Germinal center (tissue), 1 donor: Measurements from ENCODE around the gene FDXACB1.

Experiments
- DNase-seq: peaks from one replicate; pipeline ENCODE4 v3.0.0; 2012; ENCODE audit warnings: mixed read lengths, low spot score

Gene FDXACB1, protein sequence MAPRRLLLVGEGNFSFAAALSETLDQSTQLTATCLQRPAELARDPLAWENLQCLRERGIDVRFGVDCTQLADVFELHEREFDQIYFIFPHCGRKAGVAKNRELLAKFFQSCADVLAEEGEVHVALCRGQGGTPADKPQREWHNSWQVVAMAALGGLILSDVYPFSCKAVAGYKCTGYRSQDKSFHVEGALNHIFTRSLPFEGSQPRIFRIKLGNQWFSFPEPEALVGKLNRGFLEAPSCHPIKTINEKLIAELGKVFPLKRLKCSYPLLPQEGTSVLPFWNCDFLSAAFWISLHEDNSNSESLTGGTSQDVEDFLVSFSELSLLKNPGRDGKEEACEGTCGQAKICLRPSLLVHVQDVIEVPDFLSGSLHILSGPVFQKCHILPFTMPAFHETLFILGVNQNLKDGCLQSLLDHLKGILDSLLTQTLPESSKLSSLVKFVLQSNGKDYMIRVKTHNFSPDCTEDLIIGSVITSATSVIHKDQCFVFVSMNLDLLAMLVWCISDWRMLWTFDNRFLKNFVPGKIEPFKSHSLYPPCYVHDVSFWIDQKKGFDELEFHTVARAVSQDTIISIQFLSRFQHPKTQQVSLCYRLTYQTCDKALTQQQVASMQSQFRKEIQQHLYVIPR

DNA sequence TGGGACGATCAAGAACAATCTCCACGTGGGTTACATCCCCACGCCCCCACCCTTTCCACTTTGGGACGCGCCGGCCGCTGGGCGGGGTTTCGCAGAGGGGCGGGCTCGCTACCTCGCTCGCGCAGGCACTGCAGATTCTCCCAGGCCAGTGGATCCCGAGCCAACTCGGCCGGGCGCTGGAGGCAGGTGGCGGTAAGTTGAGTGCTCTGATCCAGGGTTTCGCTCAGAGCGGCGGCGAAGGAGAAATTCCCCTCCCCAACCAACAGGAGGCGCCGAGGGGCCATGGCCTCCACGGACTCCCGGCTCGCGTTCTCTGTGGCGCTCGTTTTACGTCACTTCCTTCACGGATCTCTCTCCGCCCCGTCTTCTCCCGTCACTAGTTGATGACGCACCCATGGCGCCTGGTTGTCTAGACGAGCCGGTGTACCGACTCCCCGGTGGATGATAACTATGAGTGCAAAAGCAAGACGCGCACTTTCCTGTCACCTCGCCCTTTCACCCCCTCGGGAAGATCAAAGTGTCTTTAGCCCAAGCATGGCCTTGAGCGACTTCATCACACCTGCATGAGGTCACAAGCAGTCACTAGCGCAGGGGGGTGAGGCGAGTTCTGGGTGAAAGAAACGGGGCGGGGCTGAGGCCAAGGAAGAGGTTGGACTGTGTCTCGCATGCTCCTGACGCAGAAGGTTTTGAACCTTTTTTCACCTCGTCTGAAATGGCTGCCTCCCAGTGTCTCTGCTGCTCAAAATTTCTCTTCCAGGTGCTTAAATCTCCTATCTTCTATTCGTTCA, at the start of gene FDXACB1, which contains the start of gene CFAP68:
Gene FDXACB1, minus strand, starts transcription at position 317 of the 788 bp plus-strand sequence. Its CDS starts 33 bp downstream, at position 284.
Gene CFAP68, plus strand, starts transcription at position 693 of the 788 bp plus-strand sequence. Its CDS starts 20 bp downstream, at position 713.
- DNase-seq, result peak; percentile 94

DNA sequence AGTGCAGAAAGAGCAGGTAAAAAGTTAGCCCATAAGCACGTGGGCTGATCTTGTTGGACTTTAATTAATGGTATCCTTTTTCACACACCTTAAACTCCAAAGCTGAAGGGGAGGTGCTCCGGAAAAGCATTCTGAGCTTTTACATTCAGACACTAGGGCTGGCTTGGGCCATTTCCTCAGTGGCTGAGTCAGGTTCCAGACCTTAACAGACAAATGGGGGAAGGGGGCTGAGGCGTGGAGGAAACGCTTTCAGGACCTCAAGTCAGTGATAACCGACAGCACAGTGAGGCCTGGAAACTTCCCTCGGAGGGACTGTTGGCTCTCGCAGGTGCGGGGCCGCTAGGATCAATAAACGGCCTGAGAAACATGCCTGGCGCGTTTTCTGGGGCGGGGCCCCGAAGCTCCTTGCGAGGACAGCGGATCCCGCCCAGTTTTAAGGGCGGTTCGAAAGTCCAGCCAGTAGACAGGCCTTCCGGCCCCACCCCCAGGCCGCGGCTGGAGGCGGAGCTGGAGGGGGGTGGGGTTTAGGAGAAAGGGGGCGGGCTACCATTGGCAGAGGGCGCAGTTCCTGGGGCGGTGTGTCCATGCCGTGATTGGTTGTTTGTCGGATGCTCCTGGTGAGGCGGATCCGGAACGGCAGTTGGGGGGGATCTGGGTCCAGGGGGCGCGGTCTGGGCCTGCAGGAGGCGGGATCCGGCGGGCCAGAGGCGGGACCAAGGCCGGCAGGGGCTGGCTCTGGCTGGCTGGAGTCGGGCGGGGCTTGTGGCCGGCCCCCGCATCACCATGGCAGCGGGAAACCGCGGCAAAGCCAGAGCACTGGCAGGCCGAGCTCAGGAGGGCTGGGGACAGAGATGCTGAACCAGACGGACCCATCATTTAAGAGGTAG, 47.8 kb upstream of the FDXACB1 start:
- DNase-seq, result peak; percentile 99

DNA sequence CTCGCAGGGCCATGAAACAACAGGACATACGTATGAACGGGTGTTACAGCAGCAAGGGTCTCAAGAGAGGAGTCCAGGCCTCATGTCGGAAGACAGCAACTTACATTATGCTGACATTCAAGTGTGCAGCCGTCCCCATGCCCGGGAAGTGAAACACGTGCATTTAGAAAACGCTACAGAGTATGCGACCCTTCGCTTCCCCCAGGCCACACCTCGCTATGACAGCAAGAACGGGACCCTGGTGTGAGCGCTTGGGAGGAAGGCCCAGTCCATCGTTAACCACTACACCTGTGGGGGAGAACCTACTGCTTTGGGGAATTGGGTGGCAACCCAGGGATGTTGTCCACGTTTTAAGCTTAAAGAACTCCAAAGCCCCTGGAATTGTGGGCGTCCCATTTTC, 47.0 kb upstream of the FDXACB1 start:
- no peak for DNase-seq

DNA sequence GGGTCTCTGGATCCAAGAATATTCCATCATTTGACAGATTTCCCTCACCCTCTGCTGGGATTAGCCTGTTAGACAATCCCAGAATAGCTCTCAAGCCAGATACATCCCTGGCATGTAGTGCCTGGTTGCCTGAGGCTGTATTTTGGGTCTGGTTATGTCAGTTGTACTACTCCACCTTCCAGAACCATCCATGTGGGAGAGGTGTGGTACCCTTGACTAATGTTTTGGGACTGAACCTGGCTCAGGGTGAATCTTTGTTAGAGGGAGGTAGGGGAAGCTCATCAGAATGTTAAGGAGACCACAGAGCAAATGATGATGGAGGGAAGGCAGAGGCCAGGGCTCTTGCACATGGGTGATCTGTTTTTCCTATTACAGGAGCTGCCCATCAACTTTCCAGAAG, 45.0 kb upstream of the FDXACB1 start:
- DNase-seq, result no peak

DNA sequence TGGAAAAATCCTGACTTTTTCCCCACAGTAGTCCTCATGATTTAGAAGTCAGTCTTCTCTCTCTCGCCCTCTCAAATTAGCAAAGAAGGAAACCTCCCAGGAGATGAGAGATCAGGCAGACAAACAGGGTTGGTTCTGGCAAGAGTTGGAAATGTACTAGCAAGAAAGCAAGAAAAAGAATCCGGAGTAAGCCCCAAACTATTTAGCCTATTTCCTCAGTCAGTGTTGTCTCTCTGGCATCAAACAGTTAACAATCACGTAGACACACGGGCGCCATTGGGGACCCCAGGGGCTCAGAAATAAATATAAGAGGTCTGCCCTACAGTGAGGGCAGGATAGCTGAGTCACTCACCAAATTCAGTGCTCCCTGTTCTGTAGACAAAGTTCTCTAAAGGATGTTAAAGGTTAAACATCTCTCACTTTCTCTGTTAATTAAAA, 44.4 kb upstream of the FDXACB1 start:
- DNase-seq, result no peak

DNA sequence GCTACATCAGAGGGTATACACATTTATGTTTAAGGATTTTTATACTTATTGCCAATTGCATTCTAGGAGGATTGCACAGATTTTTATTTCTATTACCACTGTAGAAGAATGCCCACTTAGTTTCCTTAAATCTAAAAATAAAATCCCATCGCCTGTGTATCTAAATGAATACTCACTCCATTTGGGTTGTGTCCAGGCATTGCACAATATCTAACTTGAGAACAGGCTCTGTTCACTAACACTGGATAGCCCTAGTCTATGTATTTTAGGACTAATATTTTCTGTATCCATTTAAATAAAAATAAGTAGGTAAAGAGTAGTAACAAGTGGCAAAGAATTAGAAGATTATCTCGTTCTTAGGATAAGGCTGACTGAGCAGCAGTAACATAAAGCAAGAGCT, 43.8 kb upstream of the FDXACB1 start:
- no peak for DNase-seq

DNA sequence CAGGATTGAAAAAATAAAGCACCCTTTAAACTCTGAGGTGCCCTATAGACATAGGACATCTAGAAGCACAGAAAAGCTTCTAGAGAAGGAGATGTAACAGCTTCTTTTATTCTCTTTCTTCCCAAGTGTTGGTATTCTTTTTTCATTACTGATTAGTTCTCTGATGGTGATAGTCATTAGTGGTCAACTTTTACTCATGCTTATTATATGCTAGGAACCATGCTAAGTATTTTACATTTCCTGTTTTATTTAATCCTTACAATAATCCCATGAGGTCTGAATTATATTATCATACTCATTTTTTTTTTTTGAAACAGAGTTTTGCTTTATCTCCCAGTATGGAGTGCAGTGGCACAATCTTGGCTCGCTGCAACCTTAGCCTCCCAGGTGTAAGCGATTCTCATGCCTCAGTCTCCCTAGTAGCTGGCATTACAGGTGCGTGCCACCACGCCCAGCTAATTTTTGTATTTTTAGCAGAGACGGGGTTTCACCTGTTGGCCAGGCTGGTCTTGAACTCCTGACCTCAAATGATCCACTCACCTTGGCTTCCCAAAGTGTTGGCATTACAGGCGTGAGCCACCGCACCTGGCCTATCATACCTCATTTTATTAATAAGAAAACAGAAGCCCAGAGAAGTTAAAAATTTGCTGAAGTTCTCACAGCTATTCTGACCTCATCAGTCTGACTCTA, 42.7 kb upstream of the FDXACB1 start:
- no peak for DNase-seq

DNA sequence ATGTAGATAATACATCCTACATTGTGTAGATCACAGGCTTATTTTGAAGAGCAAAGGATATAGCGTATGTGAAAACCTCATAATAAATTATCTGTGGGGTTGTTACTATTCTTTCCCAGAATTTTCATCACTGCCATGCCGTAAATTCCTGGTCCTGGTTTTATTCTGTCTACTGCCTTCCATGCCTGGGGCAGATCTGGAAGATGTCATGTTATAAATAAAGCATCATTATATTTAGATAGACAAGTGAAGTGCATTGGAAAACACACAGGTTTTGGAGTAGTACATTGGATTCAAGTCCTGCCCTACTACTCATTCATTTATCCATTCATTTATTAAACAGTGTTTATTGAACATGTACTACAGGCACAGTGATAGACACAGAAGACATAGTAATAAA, 41.9 kb upstream of the FDXACB1 start:
- no peak for DNase-seq

DNA sequence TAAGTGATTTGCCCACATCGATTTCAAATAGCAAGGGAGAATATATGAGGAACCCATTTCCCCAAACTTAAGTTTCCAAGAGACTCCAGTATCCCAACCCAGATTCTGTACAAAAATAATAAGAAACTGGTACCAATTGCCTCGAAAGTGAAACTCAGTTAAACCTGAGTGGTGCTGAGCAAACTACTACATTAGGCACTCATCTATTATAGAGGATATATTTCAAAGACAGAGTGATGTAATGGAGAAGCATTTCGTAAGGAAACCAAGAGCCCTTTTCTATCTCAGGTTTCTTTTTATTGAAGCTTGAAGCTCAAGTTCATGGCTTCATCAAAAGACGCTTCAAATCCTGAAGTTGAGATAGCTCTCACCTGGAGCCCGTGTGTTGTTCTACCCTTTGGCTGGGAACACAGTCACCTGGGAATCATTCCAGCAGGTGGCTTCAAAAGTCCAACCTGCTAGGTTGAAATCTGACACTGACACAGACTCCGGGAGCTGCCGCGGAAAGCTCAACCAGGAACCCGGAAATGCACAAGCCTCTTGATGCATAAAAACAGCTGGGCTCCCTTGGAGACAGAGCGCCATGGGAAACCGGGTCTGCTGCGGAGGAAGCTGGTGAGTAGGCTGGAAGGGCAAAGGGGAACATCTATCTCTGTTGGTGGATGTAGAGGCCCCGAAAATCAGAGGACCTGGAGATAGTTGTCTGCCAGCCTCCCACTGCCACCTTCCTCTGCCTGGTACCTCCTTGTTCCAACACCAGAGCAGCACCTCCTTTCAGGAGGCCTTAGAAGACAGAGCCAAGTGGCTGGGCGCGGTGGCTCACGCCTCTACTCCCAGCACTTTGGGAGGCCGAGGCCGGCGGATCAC, 39.7 kb upstream of the FDXACB1 start, which contains the start of gene C11orf52:
Gene C11orf52, plus strand, starts transcription at position 524 of the 867 bp plus-strand sequence. Its CDS starts 60 bp downstream, at position 584.
- DNase-seq, result no peak

DNA sequence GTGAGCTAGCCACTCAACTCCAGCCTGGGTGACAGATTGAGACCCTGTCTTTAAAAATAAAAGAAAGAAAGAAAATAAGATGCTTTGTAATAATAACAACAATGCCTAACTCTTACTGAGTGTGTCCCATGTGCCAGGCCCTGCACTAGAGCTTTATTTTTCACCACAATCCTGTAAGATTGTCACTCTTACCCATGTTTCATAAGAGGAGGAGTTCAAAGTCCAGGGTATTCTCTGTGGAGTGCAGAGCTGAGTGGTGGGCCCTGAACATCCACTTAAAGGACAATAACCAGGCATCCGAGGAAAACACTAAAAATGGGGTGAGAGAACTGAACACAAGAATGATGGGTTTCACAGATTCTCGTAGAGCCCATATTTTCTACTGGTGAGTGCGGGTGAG, 38.8 kb upstream of the FDXACB1 start:
- DNase-seq, result no peak

DNA sequence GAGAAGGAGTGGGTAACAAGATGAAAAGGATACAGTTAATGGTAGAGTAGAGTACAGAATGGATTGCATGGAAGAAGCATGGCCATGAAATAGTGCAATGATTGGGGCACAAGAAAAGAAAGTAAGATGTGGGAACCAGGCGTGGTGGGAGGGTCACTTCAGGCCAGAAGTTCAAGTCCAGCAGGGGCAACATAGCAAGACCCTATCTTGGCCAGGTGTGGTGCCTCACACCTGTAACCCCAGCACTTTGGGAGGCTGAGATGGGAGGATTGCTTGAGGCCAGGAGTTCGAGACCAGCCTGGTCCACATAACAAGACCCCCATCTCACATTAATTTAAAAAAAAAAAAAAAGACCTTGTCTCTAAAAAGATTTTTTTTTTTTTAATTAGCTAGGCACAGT, 38.3 kb upstream of the FDXACB1 start:
- no peak for DNase-seq

DNA sequence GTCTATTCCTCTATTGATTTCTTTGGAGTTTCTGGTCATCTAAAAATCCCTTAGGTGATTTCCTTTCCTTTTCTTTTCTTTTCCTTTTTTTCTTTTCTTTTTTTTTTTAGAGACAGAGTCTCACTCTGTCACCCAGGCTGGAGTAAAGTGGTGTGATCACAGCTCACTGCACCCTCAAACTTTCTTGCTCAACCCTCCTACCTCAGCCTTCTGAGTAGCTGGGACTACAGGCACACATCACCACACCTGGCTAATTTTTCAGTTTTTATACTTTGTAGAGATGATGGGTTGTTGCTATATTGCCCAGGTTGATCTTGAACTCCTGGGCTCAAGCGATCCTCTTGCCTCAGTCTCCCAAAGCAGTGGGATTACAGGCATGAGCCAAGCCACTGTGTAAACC, 37.8 kb upstream of the FDXACB1 start:
- no peak for DNase-seq

DNA sequence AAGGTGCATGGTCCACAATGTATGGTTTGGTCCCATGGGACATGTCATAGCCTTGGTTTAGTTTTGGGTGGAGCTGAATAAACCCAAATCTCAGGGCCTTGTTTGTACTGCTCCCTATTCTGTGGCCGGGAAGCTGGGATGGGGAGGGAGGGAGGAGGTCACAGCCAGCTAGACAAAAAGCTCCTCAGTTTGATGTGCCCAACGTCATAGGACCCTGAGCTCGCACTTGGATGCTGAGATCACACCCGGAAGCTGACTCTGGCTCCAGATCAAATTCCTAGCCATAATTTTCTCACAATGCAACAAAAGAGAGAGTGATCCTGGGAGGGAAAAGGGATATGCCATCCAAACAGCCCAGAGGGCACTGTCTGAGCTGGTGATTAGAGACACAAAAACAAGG, 35.0 kb upstream of the FDXACB1 start:
- DNase-seq, result no peak

DNA sequence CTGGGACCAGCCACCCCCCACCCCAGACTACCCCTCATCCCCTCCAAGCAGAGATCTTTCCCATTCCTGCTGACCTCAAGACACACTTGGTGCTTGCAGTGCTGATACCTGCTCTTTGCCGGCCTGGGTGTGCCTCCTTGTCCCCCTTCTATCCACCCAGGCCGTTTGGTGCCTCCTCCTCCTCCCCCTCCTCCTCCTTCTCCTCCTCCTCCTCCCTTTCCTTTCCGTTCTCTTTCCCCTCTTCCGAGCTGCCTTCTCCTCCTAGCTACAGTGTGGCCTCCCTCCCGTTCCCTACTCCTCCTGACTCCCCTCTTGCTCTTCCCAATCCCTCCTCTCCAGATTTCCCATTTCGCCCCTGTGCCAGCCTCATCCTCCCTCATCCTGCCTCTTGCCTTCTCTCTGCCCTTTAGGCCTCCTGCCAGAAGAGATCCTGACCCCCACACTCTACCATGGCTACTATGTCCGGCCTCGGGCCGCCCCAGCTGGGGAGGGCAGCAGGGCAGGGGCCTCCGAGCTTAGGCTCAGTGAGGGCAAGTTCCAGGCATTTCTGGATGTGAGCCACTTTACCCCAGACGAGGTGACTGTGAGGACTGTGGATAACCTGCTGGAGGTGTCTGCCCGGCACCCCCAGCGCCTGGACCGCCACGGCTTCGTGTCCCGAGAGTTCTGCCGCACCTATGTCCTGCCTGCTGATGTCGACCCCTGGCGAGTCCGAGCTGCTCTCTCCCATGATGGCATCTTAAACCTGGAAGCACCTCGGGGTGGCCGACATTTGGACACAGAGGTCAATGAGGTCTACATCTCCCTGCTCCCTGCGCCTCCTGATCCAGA, 34.3 kb upstream of the FDXACB1 start:
- no peak for DNase-seq

DNA sequence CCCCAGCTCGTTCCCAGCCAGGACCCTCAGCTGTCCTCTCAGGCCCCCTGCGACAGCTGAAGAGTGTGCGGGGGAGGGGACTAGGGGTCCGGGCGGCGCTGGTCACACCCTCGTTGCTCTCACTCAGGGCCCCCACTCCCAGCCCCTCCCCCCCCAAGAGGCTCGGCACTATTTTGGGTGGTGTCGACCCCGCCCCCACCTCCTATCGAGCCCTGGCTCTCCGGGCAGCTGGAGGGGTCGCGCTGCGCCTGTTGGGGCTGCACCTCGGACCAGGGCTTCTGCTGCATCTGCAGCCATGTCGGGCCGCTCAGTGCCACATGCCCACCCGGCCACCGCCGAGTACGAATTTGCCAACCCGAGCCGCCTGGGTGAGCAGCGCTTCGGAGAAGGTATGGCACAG, 33.6 kb upstream of the FDXACB1 start, which contains the start of gene HSPB2:
Gene HSPB2, plus strand, starts transcription at position 200 of the 400 bp plus-strand sequence. Its CDS starts 96 bp downstream, at position 296.
- no peak for DNase-seq

DNA sequence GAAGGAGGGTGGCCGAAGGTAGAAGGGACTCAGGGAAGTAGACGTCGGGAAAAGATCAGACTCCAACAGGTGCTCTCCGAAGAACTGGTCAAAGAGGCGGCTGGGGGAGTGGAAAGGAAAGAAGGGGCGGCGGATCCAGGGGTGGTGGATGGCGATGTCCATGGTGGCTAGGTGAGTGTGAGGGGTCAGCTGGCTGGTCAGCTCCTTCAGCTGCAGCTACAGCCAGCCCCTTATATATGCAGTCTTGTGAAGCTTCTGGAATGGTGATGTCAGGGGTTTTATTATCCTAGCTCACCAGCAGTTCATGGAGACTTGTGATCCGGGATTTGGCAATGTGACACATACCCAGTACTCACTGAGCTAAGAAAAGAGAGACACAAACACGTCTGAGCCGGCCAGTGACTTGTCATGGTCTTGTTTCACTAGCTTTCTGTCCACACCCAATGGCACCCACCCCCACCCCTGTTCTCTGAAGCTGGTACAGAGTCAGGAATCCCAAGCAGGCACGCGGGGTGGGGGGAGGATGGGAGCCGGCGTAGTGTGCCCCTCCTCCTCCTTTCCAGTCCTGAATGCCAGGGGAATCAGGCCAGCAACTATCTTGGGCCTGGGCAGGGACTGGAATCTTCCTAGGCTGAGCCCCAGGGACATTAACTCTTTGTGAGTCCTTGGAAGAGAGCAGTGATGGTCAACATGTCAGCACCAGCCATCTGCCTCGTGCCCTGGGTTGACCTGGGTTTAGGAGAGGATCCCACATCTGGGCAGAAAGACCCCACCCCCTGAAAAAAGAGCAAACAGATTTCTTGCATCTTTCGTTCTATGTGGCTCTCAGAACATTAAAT, 32.8 kb upstream of the FDXACB1 start, which contains the start of gene CRYAB:
Gene CRYAB, minus strand, starts transcription at position 208 of the 839 bp plus-strand sequence. Its CDS starts 46 bp downstream, at position 162.
- DNase-seq, result no peak

DNA sequence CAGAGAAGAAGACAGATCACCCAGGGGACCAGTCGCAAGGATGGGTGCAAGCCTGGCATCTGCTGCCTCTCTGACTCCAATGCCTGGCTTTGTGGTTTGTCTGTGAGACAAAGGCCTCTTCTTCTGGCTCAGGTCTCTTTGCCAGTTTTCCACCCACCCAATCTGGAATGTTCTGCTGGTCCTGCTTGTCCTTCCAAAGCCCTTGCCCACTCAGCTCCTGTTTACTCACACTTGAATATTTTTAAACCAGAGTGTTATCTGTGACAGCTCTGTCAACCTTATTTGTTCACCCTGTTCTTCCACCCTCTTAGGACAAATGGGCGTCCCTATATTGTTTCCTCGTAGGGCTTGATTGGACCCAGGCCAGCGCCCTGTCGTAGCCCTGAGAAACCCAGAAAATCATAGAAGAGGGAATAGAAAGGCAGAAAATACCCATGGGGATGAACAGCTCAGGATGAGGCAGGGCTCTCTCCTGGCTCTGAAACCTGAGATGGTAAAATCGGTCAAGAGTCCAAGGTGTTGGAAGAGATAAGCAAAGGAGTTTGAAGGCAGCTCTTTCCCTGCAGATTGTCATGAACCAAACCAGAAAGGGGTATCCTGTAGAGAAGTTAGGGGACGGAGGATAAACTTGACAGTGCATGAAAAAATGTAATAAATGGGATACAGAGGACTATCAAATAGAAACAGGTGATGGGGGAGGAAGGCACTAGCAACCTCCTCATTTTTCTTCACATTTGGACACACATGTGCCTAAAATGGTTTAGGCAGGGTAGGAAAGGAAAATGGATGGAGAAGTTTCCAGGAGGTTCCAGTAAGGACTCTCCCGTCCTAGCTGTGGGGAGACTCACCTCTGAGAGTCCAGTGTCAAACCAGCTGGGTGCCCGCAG, 32.0 kb upstream of the FDXACB1 start:
- DNase-seq, result no peak
